LNCaP clone FGC (cell line): ENCODE data around the gene PPM1H.

Experiments used
- DNase-seq: peaks from one replicate; pipeline ENCODE4 v3.0.0-alpha.2; 2011; ENCODE audit warnings: low read depth
- H3K4me3 ChIP-seq: 2 replicates; pipeline ENCODE4 v1.5.1; 2011; ENCODE audit warnings: mild to moderate bottlenecking, low read depth, low read length, control low read depth
- CTCF ChIP-seq: IDR thresholded peaks from 2 replicates; pipeline ENCODE4 v1.5.1; 2012; ENCODE audit warnings: mild to moderate bottlenecking; ENCODE audit not compliant: control insufficient read depth, insufficient read depth; ENCODE audit errors: extremely low read depth

Gene PPM1H

GRCh38 chr12:62873116-62873825 is 61.7 kb downstream of the PPM1H start:
- TF ChIP-seq CTCF, result no peak
- no peak overlapping the region for H3K4me3 ChIP-seq
- DNase-seq, result no peak

- TF ChIP-seq CTCF, result no peak
- no peak overlapping the region for H3K4me3 ChIP-seq
- no peak for DNase-seq
These were observed 66.1 kb downstream of the PPM1H start for GRCh38 chr12:62868820-62869219.

- TF ChIP-seq CTCF, result no peak
- no peak overlapping the region for H3K4me3 ChIP-seq
- DNase-seq, result no peak
These were observed 68.4 kb downstream of the PPM1H start for GRCh38 chr12:62866451-62867082.

- TF ChIP-seq CTCF, result no peak
- no peak for DNase-seq
- no peak overlapping the region for H3K4me3 ChIP-seq
These were observed 69.0 kb downstream of the PPM1H start for GRCh38 chr12:62865937-62866336.

GRCh38 chr12:62865065-62865464 is 69.9 kb downstream of the PPM1H start:
- H3K4me3 ChIP-seq, result no peak overlapping the region
- no peak for DNase-seq
- no peak for TF ChIP-seq CTCF

- DNase-seq, result no peak
- H3K4me3 ChIP-seq, result no peak overlapping the region
- no peak for TF ChIP-seq CTCF
These were observed 72.6 kb downstream of the PPM1H start for GRCh38 chr12:62862259-62862881.
